Erythroblast (primary cell): ENCODE results near the gene DLG3.

Experiments
- GATA1 ChIP-seq: IDR thresholded peaks from 2 replicates; pipeline ENCODE4 v1.6.1; 2011; ENCODE audit warnings: low read depth, mild to moderate bottlenecking, control low read depth, low read length, moderate library complexity
- POLR2A ChIP-seq: IDR thresholded peaks from 2 replicates; pipeline ENCODE4 v1.6.1; 2011; ENCODE audit warnings: mild to moderate bottlenecking, low read length

DNA sequence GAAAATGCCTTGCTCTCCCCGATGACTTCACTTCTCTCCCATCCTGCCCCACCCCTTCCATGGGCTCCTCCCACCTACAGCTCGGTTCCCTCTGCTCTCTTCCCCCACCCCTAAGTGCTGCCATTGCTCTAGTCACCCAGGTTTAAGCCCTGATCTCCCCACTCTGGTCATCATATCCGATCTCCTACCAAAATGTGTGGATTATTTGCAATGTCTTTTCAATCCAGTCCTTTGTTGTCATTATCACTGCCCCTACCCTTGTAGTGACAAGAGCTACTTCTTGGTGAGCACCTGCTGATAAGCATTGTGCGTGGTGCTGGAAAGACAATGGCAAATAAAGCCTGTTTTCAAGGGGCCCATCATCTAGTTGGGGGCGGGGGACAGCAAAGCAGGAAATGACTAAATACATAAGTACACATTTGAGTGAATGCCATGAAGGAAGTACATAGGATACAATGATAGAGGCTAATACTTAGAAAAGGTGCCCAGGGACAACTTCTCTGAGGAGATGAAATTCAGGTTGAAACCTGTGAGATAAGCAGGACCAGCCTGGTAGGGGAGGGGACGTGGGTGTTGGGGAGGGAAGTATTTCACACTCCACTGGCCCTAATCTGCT, 63.8 kb downstream of the DLG3 start:
- TF ChIP-seq POLR2A (no peak), GATA1 (no peak)
